ENCODE results near the gene MAPK8IP1. TPM values are rescaled to one million over a fixed set of nuclear protein-coding genes. Genes with fewer than 3 reads are reported as not detected.

Gene MAPK8IP1
- polyA plus RNA-seq, 1 donor from 2014 or later, result 58.8 TPM

DNA sequence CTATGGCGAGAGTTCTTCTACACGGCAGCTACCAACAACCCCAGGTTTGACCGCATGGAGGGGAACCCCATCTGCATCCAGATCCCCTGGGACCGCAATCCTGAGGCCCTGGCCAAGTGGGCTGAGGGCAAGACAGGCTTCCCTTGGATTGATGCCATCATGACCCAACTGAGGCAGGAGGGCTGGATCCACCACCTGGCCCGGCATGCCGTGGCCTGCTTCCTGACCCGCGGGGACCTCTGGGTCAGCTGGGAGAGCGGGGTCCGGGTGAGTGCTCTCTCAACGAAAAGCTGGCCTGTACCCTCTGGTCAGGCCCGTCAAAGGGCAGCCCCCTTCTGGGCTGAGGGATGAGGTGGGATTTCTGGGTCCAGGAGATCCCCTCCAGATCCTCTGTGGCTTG lies 15.9 kb upstream of the MAPK8IP1 start:
- Histone ChIP-seq H3K79me2 (replicated peaks; ENCODE audit: insufficient read depth, low read length) (no peaks in the 10 kb centered on the region), H3K4me2 (ENCODE audit: low read length) (no peak overlapping the region), H3K27me3 (ENCODE audit: insufficient read depth, low read depth, low read length) (no peaks in the 10 kb centered on the region), H2AFZ (ENCODE audit: low read depth, low read length) (no peak overlapping the region), H3K27ac (ENCODE audit: low read length) (no peak overlapping the region), H3K36me3 (ENCODE audit: insufficient read depth, low read length) (no peaks in the 10 kb centered on the region), H3K9me2 (ENCODE audit: insufficient read depth, low read length) (no peaks in the 10 kb centered on the region), H3K4me3 (ENCODE audit: low read length) (no peak overlapping the region), H3K9me3 (ENCODE audit: low read length) (no peaks in the 10 kb centered on the region), H3F3A (ENCODE audit: insufficient read depth, low read length, poor library complexity, severe bottlenecking) (no peaks in the 10 kb centered on the region), H3K9ac (ENCODE audit: low read length) (no peak overlapping the region), H4K20me1 (ENCODE audit: insufficient read depth) (no peaks in the 10 kb centered on the region)
- TF ChIP-seq SMC3 (conservative IDR thresholded peaks at IDR 0.05; ENCODE audit: poor library complexity), result no peak
- TF ChIP-seq TAF1 (IDR thresholded peaks at IDR 0.05; ENCODE audit: low read depth), result no peak
- no peak for TF ChIP-seq REST (IDR thresholded peaks at IDR 0.05; ENCODE audit: borderline replicate concordance)
- no peak for TF ChIP-seq EZH2 (IDR thresholded peaks at IDR 0.05; ENCODE audit: borderline replicate concordance, insufficient read depth, low read length, poor library complexity, severe bottlenecking)
- TF ChIP-seq RAD21 (conservative IDR thresholded peaks at IDR 0.05), result no peak
- TF ChIP-seq POLR2AphosphoS5 (IDR thresholded peaks at IDR 0.05), result no peak
- no peak for TF ChIP-seq EP300 (conservative IDR thresholded peaks at IDR 0.05; ENCODE audit: poor library complexity, severe bottlenecking)
- TF ChIP-seq, protein P1, sequence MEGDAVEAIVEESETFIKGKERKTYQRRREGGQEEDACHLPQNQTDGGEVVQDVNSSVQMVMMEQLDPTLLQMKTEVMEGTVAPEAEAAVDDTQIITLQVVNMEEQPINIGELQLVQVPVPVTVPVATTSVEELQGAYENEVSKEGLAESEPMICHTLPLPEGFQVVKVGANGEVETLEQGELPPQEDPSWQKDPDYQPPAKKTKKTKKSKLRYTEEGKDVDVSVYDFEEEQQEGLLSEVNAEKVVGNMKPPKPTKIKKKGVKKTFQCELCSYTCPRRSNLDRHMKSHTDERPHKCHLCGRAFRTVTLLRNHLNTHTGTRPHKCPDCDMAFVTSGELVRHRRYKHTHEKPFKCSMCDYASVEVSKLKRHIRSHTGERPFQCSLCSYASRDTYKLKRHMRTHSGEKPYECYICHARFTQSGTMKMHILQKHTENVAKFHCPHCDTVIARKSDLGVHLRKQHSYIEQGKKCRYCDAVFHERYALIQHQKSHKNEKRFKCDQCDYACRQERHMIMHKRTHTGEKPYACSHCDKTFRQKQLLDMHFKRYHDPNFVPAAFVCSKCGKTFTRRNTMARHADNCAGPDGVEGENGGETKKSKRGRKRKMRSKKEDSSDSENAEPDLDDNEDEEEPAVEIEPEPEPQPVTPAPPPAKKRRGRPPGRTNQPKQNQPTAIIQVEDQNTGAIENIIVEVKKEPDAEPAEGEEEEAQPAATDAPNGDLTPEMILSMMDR (IDR thresholded peaks at IDR 0.05; ENCODE audit: poor library complexity, severe bottlenecking), result no peak

- H4K20me1 ChIP-seq (ENCODE audit: insufficient read depth), result no peaks in the 10 kb centered on the region
- H3K9me3 ChIP-seq (ENCODE audit: low read length), result no peaks in the 10 kb centered on the region
- no peak overlapping the region for H2AFZ ChIP-seq (ENCODE audit: low read depth, low read length)
- no peaks in the 10 kb centered on the region for H3K36me3 ChIP-seq (ENCODE audit: insufficient read depth, low read length)
- no peaks in the 10 kb centered on the region for H3F3A ChIP-seq (ENCODE audit: insufficient read depth, low read length, poor library complexity, severe bottlenecking)
- no peak overlapping the region for H3K9ac ChIP-seq (ENCODE audit: low read length)
- no peak overlapping the region for H3K4me2 ChIP-seq (ENCODE audit: low read length)
- TF ChIP-seq REST (IDR thresholded peaks at IDR 0.05; ENCODE audit: borderline replicate concordance), result no peak
- no peak for TF ChIP-seq POLR2AphosphoS5 (IDR thresholded peaks at IDR 0.05)
- TF ChIP-seq EP300 (conservative IDR thresholded peaks at IDR 0.05; ENCODE audit: poor library complexity, severe bottlenecking), result no peak
- TF ChIP-seq TAF1 (IDR thresholded peaks at IDR 0.05; ENCODE audit: low read depth), result no peak
- TF ChIP-seq RAD21 (conservative IDR thresholded peaks at IDR 0.05), result no peak
- no peak for TF ChIP-seq EZH2 (IDR thresholded peaks at IDR 0.05; ENCODE audit: borderline replicate concordance, insufficient read depth, low read length, poor library complexity, severe bottlenecking)
- no peak for TF ChIP-seq SMC3 (conservative IDR thresholded peaks at IDR 0.05; ENCODE audit: poor library complexity)
- TF ChIP-seq, protein P1 (IDR thresholded peaks at IDR 0.05; ENCODE audit: poor library complexity, severe bottlenecking), result no peak
- TF ChIP-seq MXI1 (conservative IDR thresholded peaks at IDR 0.05; ENCODE audit: poor library complexity, severe bottlenecking), result no peak
- H3K79me2 ChIP-seq (replicated peaks; ENCODE audit: insufficient read depth, low read length), result no peaks in the 10 kb centered on the region
- no peaks in the 10 kb centered on the region for H3K27me3 ChIP-seq (ENCODE audit: insufficient read depth, low read depth, low read length)
- no peaks in the 10 kb centered on the region for H3K9me2 ChIP-seq (ENCODE audit: insufficient read depth, low read length)
- no peak overlapping the region for H3K4me3 ChIP-seq (ENCODE audit: low read length)
- H3K27ac ChIP-seq (ENCODE audit: low read length), result no peak overlapping the region
Measured at GRCh38 chr11:45870706-45871105, 14.7 kb upstream of the MAPK8IP1 start.
